Esophagus squamous epithelium (tissue), 4 donors: ENCODE data around the gene C10orf53.

Experiments
- CTCF ChIP-seq, 6 experiments: fragments of 450-650 bp in 4 of 6; fragments of 200-600 bp in 2 of 6; sonication (generic) in 2 of 6; IDR thresholded peaks; one replicate each; pipeline ENCODE4 v1.5.1; 2016 to 2019; ENCODE audit warnings: antibody characterized with exemption in 6 of 6, mild to moderate bottlenecking in 4 of 6, moderate library complexity in 4 of 6
- POLR2A ChIP-seq, 4 donors: fragments of 450-650 bp; IDR thresholded peaks; one replicate each; pipeline ENCODE4 v1.6.1; 2017; ENCODE audit warnings: antibody characterized with exemption in 4 of 4, mild to moderate bottlenecking in 4 of 4, moderate library complexity in 3 of 4

- TF ChIP-seq CTCF (IDR thresholded peaks at IDR 0.05) (no peak), POLR2A (IDR thresholded peaks at IDR 0.05) (no peak)
These were observed 67.3 kb downstream of the C10orf53 start for GRCh38 chr10:49746626-49747302.
